H1 (cell line): Measurements from ENCODE around the gene PLEKHH3. TPM values are rescaled to one million over a fixed set of nuclear protein-coding genes. Genes with fewer than 3 reads are reported as not detected.

Source experiments
- CTCF ChIA-PET: fragments of 300-600 bp; sonication (Branson Sonifier 250); formaldehyde crosslinking; loops from one replicate; lab custom pipeline; 2021; ENCODE audit not compliant: partially characterized antibody; lab: Charles Lee
- POLR2A ChIA-PET: fragments of 300-600 bp; sonication (Branson Sonifier 250); formaldehyde crosslinking; loops from one replicate; lab custom pipeline; 2021; ENCODE audit warnings: inconsistent platforms; ENCODE audit not compliant: partially characterized antibody; lab: Charles Lee
- DNase-seq, 2 experiments: peaks; one replicate each; pipeline versions ENCODE4 v3.0.0 to v3.0.0-alpha.2; 2010 to 2022; ENCODE audit warnings: low spot score in 2 of 2, low read depth in 1 of 2, mixed read lengths in 1 of 2
- FAIRE-seq: peaks from 2 replicates; lab custom pipeline; 2011; peaks lifted over from hg19 to GRCh38; lab: Jason Lieb, UNC
- H2AFZ ChIP-seq: 2 replicates; pipeline ENCODE4 v1.8.1; 2012; ENCODE audit warnings: low read length, inconsistent platforms
- H2AK5ac ChIP-seq: 2 replicates; pipeline ENCODE4 v1.6.1; 2013; ENCODE audit warnings: low read depth, low read length
- H2BK120ac ChIP-seq: replicated peaks from 2 replicates; pipeline ENCODE3; 2013; ENCODE audit warnings: low read depth, low read length, inconsistent platforms
- H2BK12ac ChIP-seq: 2 replicates; pipeline ENCODE4 v1.6.1; 2013; ENCODE audit warnings: low read depth, low read length
- H2BK15ac ChIP-seq: 2 replicates; pipeline ENCODE4 v1.6.1; 2013; ENCODE audit warnings: low read length
- H2BK20ac ChIP-seq: 2 replicates; pipeline ENCODE4 v1.6.1; 2013; ENCODE audit warnings: low read length
- H2BK5ac ChIP-seq: 2 replicates; pipeline ENCODE4 v1.6.1; 2013; ENCODE audit warnings: low read depth, low read length
- H3K14ac ChIP-seq: 2 replicates; pipeline ENCODE4 v1.6.1; 2013; ENCODE audit warnings: inconsistent platforms; ENCODE audit not compliant: insufficient read length
- H3K18ac ChIP-seq: 2 replicates; pipeline ENCODE4 v1.6.1; 2013; ENCODE audit warnings: low read length; ENCODE audit errors: extremely low read depth
- H3K23ac ChIP-seq: 2 replicates; pipeline ENCODE4 v1.6.1; 2013; ENCODE audit warnings: inconsistent platforms; ENCODE audit not compliant: insufficient read length
- H3K23me2 ChIP-seq: 2 replicates; pipeline ENCODE4 v1.6.1; 2013; ENCODE audit warnings: low read depth, low read length
- H3K27ac ChIP-seq: 2 replicates; pipeline ENCODE4 v1.6.1; 2011; ENCODE audit warnings: low read depth, low read length, inconsistent platforms
- H3K27me3 ChIP-seq, 4 experiments: replicated peaks in 1 of 4; 1 replicate in 1 of 4; 2 replicates in 3 of 4; pipeline versions ENCODE4 v1.6.1 to v1.8.1; 2011 to 2013; ENCODE audit warnings: low read length in 3 of 4, mild to moderate bottlenecking in 3 of 4, inconsistent platforms in 2 of 4, mixed read lengths in 2 of 4, moderate library complexity in 1 of 4; ENCODE audit not compliant: control insufficient read depth in 3 of 4, insufficient read depth in 3 of 4; ENCODE audit errors: extremely low read depth in 1 of 4
- H3K36me3 ChIP-seq, 4 experiments: 2 replicates each; pipeline versions ENCODE4 v1.6.1 to v1.8.1; 2011 to 2013; ENCODE audit warnings: mild to moderate bottlenecking in 4 of 4, low read length in 3 of 4, moderate library complexity in 2 of 4, control low read depth in 1 of 4, inconsistent platforms in 1 of 4; ENCODE audit not compliant: insufficient read depth in 4 of 4, control insufficient read depth in 2 of 4
- H3K4ac ChIP-seq: replicated peaks from 2 replicates; pipeline ENCODE3; 2013; ENCODE audit warnings: low read length, low read depth, mixed read lengths, inconsistent platforms; ENCODE audit not compliant: insufficient read length
- H3K4me1 ChIP-seq, 4 experiments: replicated peaks in 1 of 4; 1 replicate in 1 of 4; 2 replicates in 3 of 4; pipeline versions ENCODE4 v1.6.1 to v1.8.1; 2011 to 2013; ENCODE audit warnings: low read length in 3 of 4, inconsistent platforms in 2 of 4, mixed read lengths in 1 of 4; ENCODE audit not compliant: insufficient read depth in 4 of 4, control insufficient read depth in 3 of 4
- H3K4me2 ChIP-seq, 2 experiments: 2 replicates each; pipeline versions ENCODE4 v1.6.1 to v1.8.1; 2011 to 2013; ENCODE audit warnings: low read depth in 2 of 2, low read length in 2 of 2, control low read depth in 1 of 2, inconsistent platforms in 1 of 2, mild to moderate bottlenecking in 1 of 2; ENCODE audit not compliant: insufficient read depth in 1 of 2
- H3K4me3 ChIP-seq, 4 experiments: fragments of 200-600, 300-600 bp in 1 of 4; sonication (generic), shearing (Covaris generic), sonication (Bioruptor Twin) in 1 of 4; 2 replicates each; pipeline versions ENCODE4 v1.5.1 to v1.8.1; 2011 to 2016; ENCODE audit warnings: low read length in 4 of 4, low read depth in 3 of 4, control low read depth in 2 of 4, inconsistent platforms in 2 of 4, mild to moderate bottlenecking in 2 of 4, mixed read lengths in 1 of 4, moderate library complexity in 1 of 4; ENCODE audit not compliant: insufficient read depth in 2 of 4; ENCODE audit errors: extremely low read depth in 1 of 4
- H3K56ac ChIP-seq: replicated peaks from 2 replicates; pipeline ENCODE3; 2013; ENCODE audit warnings: low read depth, mild to moderate bottlenecking, mixed read lengths, low read length, inconsistent platforms; ENCODE audit not compliant: insufficient read length
- H3K79me1 ChIP-seq: 2 replicates; pipeline ENCODE4 v1.6.1; 2013; ENCODE audit warnings: low read depth, low read length, control low read depth
- H3K79me2 ChIP-seq, 2 experiments: 2 replicates each; pipeline versions ENCODE4 v1.6.1 to v1.8.1; 2012 to 2013; ENCODE audit warnings: low read length in 2 of 2, mild to moderate bottlenecking in 2 of 2, inconsistent platforms in 1 of 2; ENCODE audit not compliant: insufficient read depth in 2 of 2, control insufficient read depth in 1 of 2
- H3K9ac ChIP-seq, 4 experiments: replicated peaks in 1 of 4; 1 replicate in 1 of 4; 2 replicates in 3 of 4; pipeline versions ENCODE4 v1.6.1 to v1.8.1; 2011 to 2013; ENCODE audit warnings: low read depth in 3 of 4, low read length in 3 of 4, control low read depth in 2 of 4, mild to moderate bottlenecking in 2 of 4, moderate library complexity in 2 of 4, inconsistent platforms in 1 of 4; ENCODE audit errors: extremely low read depth in 1 of 4
- H3K9me3 ChIP-seq, 2 experiments: 2 replicates each; pipeline versions ENCODE4 v1.6.1 to v1.8.1; 2012 to 2013; ENCODE audit warnings: mild to moderate bottlenecking in 2 of 2, moderate library complexity in 2 of 2, control low read depth in 1 of 2, inconsistent platforms in 1 of 2, low read depth in 1 of 2, low read length in 1 of 2, mixed read lengths in 1 of 2; ENCODE audit not compliant: insufficient read depth in 2 of 2
- H4K20me1 ChIP-seq, 2 experiments: replicated peaks in 1 of 2; 2 replicates each; pipeline versions ENCODE3 to v1.8.1; 2011 to 2013; ENCODE audit warnings: inconsistent platforms in 2 of 2, low read length in 2 of 2, mild to moderate bottlenecking in 1 of 2; ENCODE audit not compliant: insufficient read depth in 2 of 2, control insufficient read depth in 1 of 2
- H4K5ac ChIP-seq: 2 replicates; pipeline ENCODE4 v1.6.1; 2013; ENCODE audit warnings: low read length, low read depth, mixed read lengths, inconsistent platforms; ENCODE audit not compliant: insufficient read length
- H4K8ac ChIP-seq: 2 replicates; pipeline ENCODE4 v1.8.0; 2013; ENCODE audit warnings: mild to moderate bottlenecking, moderate library complexity, low read length, inconsistent platforms; ENCODE audit not compliant: insufficient read depth; ENCODE audit errors: extremely low read depth
- H4K91ac ChIP-seq: replicated peaks from 2 replicates; pipeline ENCODE3; 2013; ENCODE audit warnings: low read length, mixed read lengths, inconsistent platforms; ENCODE audit not compliant: insufficient read length
- ATF2 ChIP-seq: IDR thresholded peaks from 2 replicates; pipeline ENCODE4 v1.6.1; 2012; ENCODE audit warnings: low read length, inconsistent platforms
- BRCA1 ChIP-seq: IDR thresholded peaks from 2 replicates; pipeline ENCODE4 v1.6.1; 2012; ENCODE audit warnings: low read depth, low read length, improper control_type of control experiment
- CTBP2 ChIP-seq: IDR thresholded peaks from 2 replicates; pipeline ENCODE4 v1.7.0; 2011; ENCODE audit warnings: borderline replicate concordance, mild to moderate bottlenecking, moderate library complexity, mixed read lengths, low read length; ENCODE audit not compliant: insufficient read depth, insufficient read length
- E2F6 ChIP-seq: IDR thresholded peaks from 2 replicates; pipeline ENCODE4 v1.6.1; 2012; ENCODE audit warnings: inconsistent platforms
- GTF2F1 ChIP-seq: IDR thresholded peaks from 2 replicates; pipeline ENCODE4 v1.6.1; 2012; ENCODE audit warnings: low read depth, low read length, improper control_type of control experiment, borderline replicate concordance
- POLR2AphosphoS5 ChIP-seq: IDR thresholded peaks from 2 replicates; pipeline ENCODE4 v1.6.1; 2011; ENCODE audit warnings: low read depth, low read length
- RNF2 ChIP-seq: fragments of 200-900, 300-1000 bp; sonication (generic); IDR thresholded peaks from 2 replicates; pipeline ENCODE4 v1.7.1; 2016; ENCODE audit warnings: borderline replicate concordance, low read depth, mild to moderate bottlenecking, antibody characterized with exemption, low read length; ENCODE audit not compliant: poor library complexity, severe bottlenecking; ENCODE audit errors: missing control alignments
- USF2 ChIP-seq: IDR thresholded peaks from 2 replicates; pipeline ENCODE4 v1.6.1; 2011; ENCODE audit warnings: low read length, improper control_type of control experiment
- WGBS, 2 experiments: shearing (Covaris generic) in 1 of 2; methylation state at CpG; one replicate each; pipeline versions ENCODE4 v1.1.6 to v1.1.7; 2013 to 2015; ENCODE audit warnings: low lambda C conversion rate in 2 of 2, mixed read lengths in 2 of 2, inconsistent platforms in 1 of 2, low coverage in 1 of 2, missing lambda C conversion rate in 1 of 2; ENCODE audit not compliant: insufficient replicate concordance in 2 of 2, insufficient coverage in 1 of 2, insufficient read length in 1 of 2; ENCODE audit errors: extremely low coverage in 1 of 2, missing lambda C conversion rate in 1 of 2; 5-methylcytosine and 5-hydroxymethylcytosine counted together
- polyA plus RNA-seq, 7 experiments: library from polyadenylated mRNA; depleted of rRNA in 3 of 7; stranded (reverse) in 5 of 7; unstranded in 2 of 7; fragments of >200 nt in 5 of 7; fragments of 200-250 nt in 2 of 7; gene quantifications; 1 replicate in 5 of 7; 2 replicates in 1 of 7; 4 replicates in 1 of 7; pipeline versions ENCODE4 v1.2.1 to v1.2.3, GENCODE V29; 2011 to 2013; ENCODE audit warnings: missing spikeins in 2 of 7, mixed read lengths in 2 of 7
- total RNA-seq: library from RNA; stranded (reverse); fragmentation: NEBNext Ultra II Directional; extraction: Animal tissue kit (Norgen Biotek cat#: 25700); gene quantifications from 2 replicates; pipeline ENCODE4 v1.2.1, GENCODE V29; 2021

The PLEKHH3 gene
- total and polyA plus RNA-seq, 2 of the 8 experiments (the other 6 are each of a cell fraction or from before 2014, with no cell fraction given): 11.1 to 13.5 TPM

- no peak for FAIRE-seq
- TF ChIP-seq CTBP2 (no peak), POLR2AphosphoS5 (no peak), GTF2F1 (no peak), RNF2 (no peak), BRCA1 (no peak), USF2 (no peak), ATF2 (no peak), E2F6 (no peak)
Measured at GRCh38 chr17:42691021-42691545, 14.3 kb upstream of the PLEKHH3 start.

More at GRCh38 chr17:42691021-42691545, 14.3 kb upstream of the PLEKHH3 start:
- H3K23me2 ChIP-seq: 0 out of 2 replicates have a peak, but pooled peaks cover 2% of the 10 kb centered on the region
- H2BK15ac ChIP-seq: no peak overlapping the region
- no peaks in the 10 kb centered on the region for H3K79me1 ChIP-seq
- 0 out of 7 replicates have a peak, but pooled peaks cover 0 to 3% (median 0%) of the 10 kb centered on the region in 4 experiments for H3K4me1 ChIP-seq
- no peak overlapping the region for H4K91ac ChIP-seq
- no peak overlapping the region for H2BK20ac ChIP-seq
- H3K79me2 ChIP-seq: no peaks in the 10 kb centered on the region
- no peak overlapping the region for H3K14ac ChIP-seq
- no peak overlapping the region for H4K8ac ChIP-seq
- 95% methylated on average over 12 of the region's 12 CpGs; no CpG with 5 or more reads in 1 of the 2 experiments for WGBS, 2 experiments
- H3K18ac ChIP-seq: no peak overlapping the region
- no peak overlapping the region for H3K27ac ChIP-seq
- no peak overlapping the region for H3K23ac ChIP-seq
- H3K4me2 ChIP-seq: no peak overlapping the region
- H2BK120ac ChIP-seq: no peak overlapping the region
- DNase-seq: no peak
- peaks cover 0 to 6% (median 0%) of the 10 kb centered on the region in 4 experiments; a peak in 3 of 8 replicates for H3K36me3 ChIP-seq
- no peak overlapping the region for H2BK12ac ChIP-seq
- no peaks in the 10 kb centered on the region for H3K9me3 ChIP-seq
- H3K4ac ChIP-seq: no peak overlapping the region
- no peak overlapping the region for H3K56ac ChIP-seq
- no peak overlapping the region for H2BK5ac ChIP-seq
- ChIA-PET POLR2A (interaction anchor here (1.4 to 3.0 kb wide), 2 partner anchors 10 to 11 kb away, joined by 3 to 9 read pairs; no protein-coding TSS in a partner anchor), CTCF (interaction anchor here (0.5 to 1.7 kb wide), 6 partner anchors 11 to 513 kb away, joined by 3 to 6 read pairs (median 3); no protein-coding TSS in a partner anchor)
- no peak overlapping the region for H4K5ac ChIP-seq
- H2AFZ ChIP-seq: no peak overlapping the region
- no peak overlapping the region for H3K9ac ChIP-seq
- H3K27me3 ChIP-seq: no peaks in the 10 kb centered on the region
- no peak overlapping the region for H2AK5ac ChIP-seq
- H4K20me1 ChIP-seq: peaks cover 0 to 4% of the 10 kb centered on the region in 2 experiments
- no peak overlapping the region for H3K4me3 ChIP-seq
